IMR-90 (cell line): ENCODE data around the gene LRRK2. TPM values are rescaled to one million over a fixed set of nuclear protein-coding genes. Genes with fewer than 3 reads are reported as not detected.

Source experiments
- ATAC-seq: fragments of 200-7000 bp; cut with Tn5 transposase; 2 replicates; pipeline ENCODE4 v1.9.1; 2020; ENCODE audit warnings: low read depth, mild to moderate bottlenecking, moderate library complexity
- BruUV-seq: library from RNA; stranded (reverse); fragments of 400-500 nt; replicated peaks from 2 replicates; lab custom pipeline; 2021; lab: Mats Ljungman, UMichigan
- CTCF ChIA-PET: fragments of 300-600 bp; formaldehyde crosslinking; extraction: SDS; loops from one replicate; lab custom pipeline; 2021; ENCODE audit warnings: antibody characterized with exemption; lab: Yijun Ruan, JAX
- POLR2A ChIA-PET: fragments of 300-600 bp; sonication (Branson Sonifier 250); formaldehyde crosslinking; loops from one replicate; lab custom pipeline; 2022; ENCODE audit warnings: antibody characterized with exemption; ENCODE audit not compliant: unreplicated experiment; lab: Charles Lee
- DNase-seq: peaks from one replicate; pipeline ENCODE4 v3.0.0; 2013
- H2AFZ ChIP-seq: replicated peaks from 2 replicates; pipeline ENCODE3; 2013; ENCODE audit warnings: low read length, mild to moderate bottlenecking; ENCODE audit not compliant: poor library complexity
- H2AK5ac ChIP-seq: 2 replicates; pipeline ENCODE4 v1.6.1; 2013; ENCODE audit warnings: low read depth, low read length, inconsistent platforms
- H2AK9ac ChIP-seq: replicated peaks from 2 replicates; pipeline ENCODE3; 2013; ENCODE audit warnings: mild to moderate bottlenecking, low read depth, low read length, moderate library complexity; ENCODE audit not compliant: poor library complexity
- H2BK120ac ChIP-seq: 2 replicates; pipeline ENCODE4 v1.6.1; 2013; ENCODE audit warnings: low read depth, low read length, inconsistent platforms
- H2BK15ac ChIP-seq: 3 replicates; pipeline ENCODE4 v1.6.1; 2013; ENCODE audit warnings: low read depth, low read length, inconsistent platforms
- H2BK20ac ChIP-seq: 2 replicates; pipeline ENCODE4 v1.6.1; 2013; ENCODE audit warnings: low read depth, mild to moderate bottlenecking, inconsistent platforms, low read length, moderate library complexity
- H2BK5ac ChIP-seq: 2 replicates; pipeline ENCODE4 v1.6.1; 2013; ENCODE audit warnings: mild to moderate bottlenecking, low read depth, low read length, inconsistent platforms; ENCODE audit not compliant: poor library complexity, severe bottlenecking
- H3K14ac ChIP-seq: replicated peaks from 2 replicates; pipeline ENCODE4 v1.6.1; 2013; ENCODE audit warnings: low read depth, low read length, inconsistent platforms
- H3K18ac ChIP-seq: 2 replicates; pipeline ENCODE4 v1.6.1; 2013; ENCODE audit warnings: low read depth, low read length, control low read depth
- H3K23ac ChIP-seq: 2 replicates; pipeline ENCODE4 v1.6.1; 2013; ENCODE audit warnings: low read depth, low read length, inconsistent platforms
- H3K27ac ChIP-seq: 2 replicates; pipeline ENCODE4 v1.5.1; 2013; ENCODE audit warnings: mild to moderate bottlenecking, control low read depth, low read length; ENCODE audit not compliant: insufficient read depth
- H3K27me3 ChIP-seq: 2 replicates; pipeline ENCODE4 v1.6.1; 2013; ENCODE audit warnings: low read length; ENCODE audit not compliant: control insufficient read depth, insufficient read depth
- H3K36me3 ChIP-seq: 2 replicates; pipeline ENCODE4 v1.6.1; 2013; ENCODE audit warnings: low read length, mixed read lengths; ENCODE audit not compliant: control insufficient read depth, insufficient read depth
- H3K4ac ChIP-seq: 2 replicates; pipeline ENCODE4 v1.6.1; 2013; ENCODE audit warnings: low read depth, low read length, inconsistent platforms
- H3K4me1 ChIP-seq: 2 replicates; pipeline ENCODE4 v1.6.1; 2013; ENCODE audit warnings: low read length, mixed read lengths; ENCODE audit not compliant: control insufficient read depth, insufficient read depth
- H3K4me2 ChIP-seq: 2 replicates; pipeline ENCODE4 v1.6.1; 2013; ENCODE audit warnings: low read depth, mild to moderate bottlenecking, control low read depth, low read length, moderate library complexity
- H3K4me3 ChIP-seq: 2 replicates; pipeline ENCODE4 v1.5.1; 2013; ENCODE audit warnings: low read depth, mild to moderate bottlenecking, control low read depth, low read length, moderate library complexity; ENCODE audit not compliant: insufficient read depth
- H3K56ac ChIP-seq: 2 replicates; pipeline ENCODE4 v1.6.1; 2013; ENCODE audit warnings: low read length, inconsistent platforms; ENCODE audit not compliant: insufficient read depth; ENCODE audit errors: extremely low read depth
- H3K79me1 ChIP-seq, 2 experiments: 2 replicates each; pipeline ENCODE4 v1.6.1; 2013; ENCODE audit warnings: low read length in 2 of 2, inconsistent platforms in 1 of 2, low read depth in 1 of 2
- H3K9ac ChIP-seq: 2 replicates; pipeline ENCODE4 v1.6.1; 2013; ENCODE audit warnings: low read depth, low read length, control low read depth
- H3K9me1 ChIP-seq: 2 replicates; pipeline ENCODE4 v1.6.1; 2013; ENCODE audit warnings: low read length, inconsistent platforms; ENCODE audit not compliant: insufficient read depth
- H3K9me3 ChIP-seq: 2 replicates; pipeline ENCODE4 v1.6.1; 2013; ENCODE audit warnings: low read length; ENCODE audit not compliant: control insufficient read depth, insufficient read depth
- H4K20me1 ChIP-seq: 2 replicates; pipeline ENCODE4 v1.6.1; 2013; ENCODE audit warnings: low read length, inconsistent platforms; ENCODE audit not compliant: insufficient read depth
- H4K5ac ChIP-seq: 2 replicates; pipeline ENCODE4 v1.6.1; 2013; ENCODE audit warnings: mild to moderate bottlenecking, low read depth, low read length, control low read depth
- H4K8ac ChIP-seq, 2 experiments: 2 replicates each; pipeline ENCODE4 v1.6.1; 2013; ENCODE audit warnings: low read depth in 2 of 2, low read length in 2 of 2, control low read depth in 1 of 2, inconsistent platforms in 1 of 2
- H4K91ac ChIP-seq: 2 replicates; pipeline ENCODE4 v1.6.1; 2013; ENCODE audit warnings: low read depth, low read length, inconsistent platforms; ENCODE audit not compliant: insufficient read depth
- BHLHE40 ChIP-seq: fragments of 150-350 bp; IDR thresholded peaks from 2 replicates; pipeline ENCODE4 v1.6.1; 2016; ENCODE audit warnings: mild to moderate bottlenecking, low read depth, low read length
- CEBPB ChIP-seq: IDR thresholded peaks from 2 replicates; pipeline ENCODE4 v1.6.1; 2012; ENCODE audit warnings: low read depth, low read length, improper control_type of control experiment
- CHD1 ChIP-seq: IDR thresholded peaks from 2 replicates; pipeline ENCODE4 v1.6.1; 2012; ENCODE audit warnings: low read depth, low read length, improper control_type of control experiment
- CTCF ChIP-seq: conservative IDR thresholded peaks from 2 replicates; pipeline ENCODE4 v1.5.1; 2012; ENCODE audit warnings: mild to moderate bottlenecking, low read depth, low read length, improper control_type of control experiment
- FOS ChIP-seq: fragments of 150-350 bp; IDR thresholded peaks from 2 replicates; pipeline ENCODE4 v1.6.1; 2016; ENCODE audit warnings: low read depth, low read length
- MAFK ChIP-seq: IDR thresholded peaks from 2 replicates; pipeline ENCODE4 v1.6.1; 2012; ENCODE audit warnings: low read depth, low read length, improper control_type of control experiment
- MAZ ChIP-seq: IDR thresholded peaks from 2 replicates; pipeline ENCODE4 v1.6.1; 2012; ENCODE audit warnings: low read depth, mild to moderate bottlenecking, low read length, improper control_type of control experiment, moderate library complexity, borderline replicate concordance
- RAD21 ChIP-seq: IDR thresholded peaks from 2 replicates; pipeline ENCODE4 v1.6.1; 2012; ENCODE audit warnings: low read length, improper control_type of control experiment
- RCOR1 ChIP-seq: IDR thresholded peaks from 2 replicates; pipeline ENCODE4 v1.6.1; 2012; ENCODE audit warnings: mild to moderate bottlenecking, low read length, improper control_type of control experiment; ENCODE audit not compliant: insufficient replicate concordance
- SMC3 ChIP-seq: fragments of 150-350 bp; IDR thresholded peaks from 2 replicates; pipeline ENCODE4 v1.6.1; 2016; ENCODE audit warnings: low read depth, mild to moderate bottlenecking, antibody characterized with exemption, low read length, moderate library complexity
- WGBS, 2 experiments: methylation state at CpG; one replicate each; pipeline versions ENCODE4 v1.1.5 to v1.1.7; 2013; ENCODE audit warnings: missing lambda C conversion rate in 2 of 2; ENCODE audit not compliant: insufficient read length in 1 of 2; ENCODE audit errors: extremely low coverage in 2 of 2; 5-methylcytosine and 5-hydroxymethylcytosine counted together
- dilution Hi-C: fragments of 300-500 bp; cut with HindIII; formaldehyde crosslinking; loops from one replicate; pipeline ENCODE4 v1.14.3; 2018; ENCODE audit warnings: low sequenced_read_pairs; ENCODE audit not compliant: unreplicated experiment
- in situ Hi-C: fragments of 300-500 bp; cut with MboI; formaldehyde crosslinking; loops from 3 replicates; pipeline ENCODE4 v1.14.3; 2019; ENCODE audit warnings: low sequenced_read_pairs, inconsistent platforms, mixed read lengths
- intact Hi-C: fragments of 100-400 bp; cut with micrococcal nuclease; formaldehyde crosslinking; loops from 2 replicates; pipeline ENCODE4 v1.10.0; 2022
- polyA plus RNA-seq, 3 experiments: library from polyadenylated mRNA; depleted of rRNA; stranded (reverse); fragments of >200 nt; gene quantifications; 2 replicates each; pipeline ENCODE4 v1.2.3, GENCODE V29; 2012; ENCODE audit warnings: low replicate concordance in 1 of 3
- total RNA-seq: library from RNA; depleted of rRNA; stranded (reverse); fragments of >200 nt; gene quantifications from 2 replicates; pipeline ENCODE4 v1.2.3, GENCODE V29; 2012

LRRK2 gene
- total and polyA plus RNA-seq, 2 of the 4 experiments (the other 2 are of a cell fraction): 0.17 to 0.54 TPM

- H3K4me3 ChIP-seq: no peak overlapping the region
- DNase-seq: no peak
- no peak overlapping the region for H3K14ac ChIP-seq
- intact Hi-C loops: loop anchor here (10.0 kb wide), 1 partner anchor 545 kb away; no protein-coding TSS in a partner anchor
- ATAC-seq: no peak
- no peaks in the 10 kb centered on the region for H3K27me3 ChIP-seq
- no peak overlapping the region for H2BK120ac ChIP-seq
- ChIA-PET CTCF (interaction anchor here (0.6 kb wide), 1 partner anchor 992 kb away, joined by 3 read pairs; no protein-coding TSS in a partner anchor), POLR2A (no interaction called here)
- H3K56ac ChIP-seq: no peak overlapping the region
- H3K18ac ChIP-seq: no peak overlapping the region
- no peak overlapping the region for H3K4me2 ChIP-seq
- no peak overlapping the region for H4K91ac ChIP-seq
- H3K9me1 ChIP-seq: no peaks in the 10 kb centered on the region
- H3K9me3 ChIP-seq: no peaks in the 10 kb centered on the region
- no peak overlapping the region for H3K23ac ChIP-seq
- TF ChIP-seq SMC3 (no peak), CEBPB (no peak), FOS (no peak), CTCF (no peak), CHD1 (no peak), MAFK (no peak), BHLHE40 (no peak), MAZ (no peak), RAD21 (no peak), RCOR1 (no peak)
- no peak overlapping the region for H3K27ac ChIP-seq
- no peak overlapping the region for H2BK5ac ChIP-seq
- no peak overlapping the region for H4K8ac ChIP-seq
- no peak overlapping the region for H2BK15ac ChIP-seq
- no TSS peak for BruUV-seq
- no peak overlapping the region for H2BK20ac ChIP-seq
- no peaks in the 10 kb centered on the region for H3K79me1 ChIP-seq
- H2AFZ ChIP-seq: no peak overlapping the region
- WGBS, 2 experiments: no CpG with 5 or more reads among the region's 9 CpGs
- dilution Hi-C loops: no loop called here
- H3K4me1 ChIP-seq: no peaks in the 10 kb centered on the region
- H3K36me3 ChIP-seq: no peaks in the 10 kb centered on the region
- no peak overlapping the region for H2AK5ac ChIP-seq
- in situ Hi-C loops: loop anchor here (5.0 kb wide), 1 partner anchor 158 kb away; no protein-coding TSS in a partner anchor
- H2AK9ac ChIP-seq: no peak overlapping the region
- no peak overlapping the region for H4K5ac ChIP-seq
- no peaks in the 10 kb centered on the region for H4K20me1 ChIP-seq
- H3K4ac ChIP-seq: no peak overlapping the region
- no peak overlapping the region for H3K9ac ChIP-seq
Measured at GRCh38 chr12:40310211-40310610, 85.4 kb downstream of the LRRK2 start.
